ENCODE data around the gene PRKN. TPM values are rescaled to one million over a fixed set of nuclear protein-coding genes. Genes with fewer than 3 reads are reported as not detected.
"Not testable (repeated sequence)": the region's sequence is repeated elsewhere in the genome, so short reads cannot be mapped to it uniquely, and the experiment has no call there.

Gene PRKN
- total RNA-seq, 1 experiment from 2014 or later = 1.2 TPM

- Histone ChIP-seq H3K4me1 (ENCODE audit: insufficient read depth, low read length, poor library complexity, severe bottlenecking) (peaks cover 9% of the 10 kb centered on the region), H3K36me3 (ENCODE audit: insufficient read depth, low read length, poor library complexity, severe bottlenecking) (no peaks in the 10 kb centered on the region), H3K4me3 (ENCODE audit: low read depth, low read length, poor library complexity, severe bottlenecking) (peak overlapping the region; percentile 17), H3K9me3 (ENCODE audit: low read depth, low read length, poor library complexity, severe bottlenecking) (no peaks in the 10 kb centered on the region), H3K27me3 (replicated peaks; ENCODE audit: insufficient read depth, low read depth, low read length, poor library complexity) (no peaks in the 10 kb centered on the region), H3K27ac (ENCODE audit: low read depth, low read length, poor library complexity, severe bottlenecking) (peak overlapping the region; percentile 2)
- POLR2A ChIA-PET (ENCODE audit: low non-redundant PET) = no interaction called here
- no peak for TF ChIP-seq EZH2 (IDR thresholded peaks at IDR 0.05; ENCODE audit: borderline replicate concordance, low read depth, low read length, poor library complexity, severe bottlenecking)
- no peak for TF ChIP-seq CTCF (conservative IDR thresholded peaks at IDR 0.05; ENCODE audit: low read depth, low read length)
- intact Hi-C loops (cut with micrococcal nuclease; ENCODE audit: unreplicated experiment) = no loop called here
- no TSS peak for BruUV-seq (replicated peaks)
- DNase-seq (ENCODE audit: low spot score) = peak; percentile 3
- CTCF ChIA-PET = no interaction called here
Observed at GRCh38 chr6:161890133-161890831, 837.3 kb downstream of the PRKN start.

- Histone ChIP-seq H3K4me3 (ENCODE audit: low read depth, low read length, poor library complexity, severe bottlenecking) (no peak overlapping the region), H3K27me3 (replicated peaks; ENCODE audit: insufficient read depth, low read depth, low read length, poor library complexity) (no peaks in the 10 kb centered on the region), H3K36me3 (ENCODE audit: insufficient read depth, low read length, poor library complexity, severe bottlenecking) (no peaks in the 10 kb centered on the region), H3K27ac (ENCODE audit: low read depth, low read length, poor library complexity, severe bottlenecking) (no peak overlapping the region), H3K9me3 (ENCODE audit: low read depth, low read length, poor library complexity, severe bottlenecking) (no peaks in the 10 kb centered on the region), H3K4me1 (ENCODE audit: insufficient read depth, low read length, poor library complexity, severe bottlenecking) (peaks cover 9% of the 10 kb centered on the region)
- ChIA-PET POLR2A (ENCODE audit: low non-redundant PET) (no interaction called here), CTCF (interaction anchor here (0.6 kb wide), 1 partner anchor 101 kb away, joined by 3 read pairs; no protein-coding TSS in a partner anchor)
- intact Hi-C loops (cut with micrococcal nuclease; ENCODE audit: unreplicated experiment) = no loop called here
- no peak for DNase-seq (ENCODE audit: low spot score)
- no TSS peak for BruUV-seq (replicated peaks)
- no peak for TF ChIP-seq CTCF (conservative IDR thresholded peaks at IDR 0.05; ENCODE audit: low read depth, low read length)
- TF ChIP-seq EZH2 (IDR thresholded peaks at IDR 0.05; ENCODE audit: borderline replicate concordance, low read depth, low read length, poor library complexity, severe bottlenecking) = no peak
Observed at GRCh38 chr6:161889324-161889723, 838.2 kb downstream of the PRKN start.

GRCh38 chr6:161886545-161886944 lies 841.0 kb downstream of the PRKN start:
- CTCF ChIA-PET; intact Hi-C loops (cut with micrococcal nuclease; ENCODE audit: unreplicated experiment); H3K9me3 ChIP-seq (ENCODE audit: low read depth, low read length, poor library complexity, severe bottlenecking); DNase-seq (ENCODE audit: low spot score); H3K4me3 ChIP-seq (ENCODE audit: low read depth, low read length, poor library complexity, severe bottlenecking); BruUV-seq (replicated peaks); POLR2A ChIA-PET (ENCODE audit: low non-redundant PET); H3K27ac ChIP-seq (ENCODE audit: low read depth, low read length, poor library complexity, severe bottlenecking); H3K36me3 ChIP-seq (ENCODE audit: insufficient read depth, low read length, poor library complexity, severe bottlenecking); H3K4me1 ChIP-seq (ENCODE audit: insufficient read depth, low read length, poor library complexity, severe bottlenecking); H3K27me3 ChIP-seq (replicated peaks; ENCODE audit: insufficient read depth, low read depth, low read length, poor library complexity): not testable (repeated sequence)

- Histone ChIP-seq H3K4me3 (ENCODE audit: low read depth, low read length, poor library complexity, severe bottlenecking) (no peak overlapping the region), H3K9me3 (ENCODE audit: low read depth, low read length, poor library complexity, severe bottlenecking) (no peaks in the 10 kb centered on the region), H3K36me3 (ENCODE audit: insufficient read depth, low read length, poor library complexity, severe bottlenecking) (no peaks in the 10 kb centered on the region), H3K27ac (ENCODE audit: low read depth, low read length, poor library complexity, severe bottlenecking) (no peak overlapping the region), H3K4me1 (ENCODE audit: insufficient read depth, low read length, poor library complexity, severe bottlenecking) (no peaks in the 10 kb centered on the region), H3K27me3 (replicated peaks; ENCODE audit: insufficient read depth, low read depth, low read length, poor library complexity) (no peaks in the 10 kb centered on the region)
- BruUV-seq (replicated peaks) = no TSS peak
- DNase-seq (ENCODE audit: low spot score) = no peak
- ChIA-PET POLR2A (ENCODE audit: low non-redundant PET) (no interaction called here), CTCF (interaction anchor here (0.6 kb wide), 1 partner anchor 267 kb away, joined by 4 read pairs; no protein-coding TSS in a partner anchor)
- no peak for TF ChIP-seq CTCF (conservative IDR thresholded peaks at IDR 0.05; ENCODE audit: low read depth, low read length)
- intact Hi-C loops (cut with micrococcal nuclease; ENCODE audit: unreplicated experiment) = no loop called here
Observed at GRCh38 chr6:161884782-161885181, 842.8 kb downstream of the PRKN start.

All from A673 (cell line).